22Rv1 (cell line): ENCODE measurements around the gene WNT1.
A peak's percentile ranks its signal among the peaks of the same experiment; 100 is the strongest.

Experiments
- H3K27ac ChIP-seq: fragments of 450-650 bp; 2 replicates; pipeline ENCODE4 v1.5.1; 2017
- CTCF ChIP-seq: fragments of 450-650 bp; IDR thresholded peaks from 2 replicates; pipeline ENCODE4 v1.5.1; 2017; ENCODE audit warnings: mild to moderate bottlenecking
- ZFX ChIP-seq: fragments of 450-650 bp; IDR thresholded peaks from 2 replicates; pipeline ENCODE4 v1.6.1; 2017; ENCODE audit warnings: antibody characterized with exemption, borderline replicate concordance

WNT1 gene

GRCh38 chr12:48978291-48978740 lies at the start of gene WNT1:
Gene WNT1, plus strand, starts transcription at chr12:48978322. Its CDS starts 329 bp downstream, at chr12:48978651.
- TF ChIP-seq ZFX (no peak), CTCF (peak; percentile 81)
- H3K27ac ChIP-seq: no peak within 1 kb of the TSS

GRCh38 chr12:48929551-48929950 lies 48.6 kb upstream of the WNT1 start:
- H3K27ac ChIP-seq: no peak overlapping the region
- TF ChIP-seq CTCF: no peak
- TF ChIP-seq ZFX: no peak

GRCh38 chr12:48930475-48930874 lies 47.6 kb upstream of the WNT1 start:
- no peak overlapping the region for H3K27ac ChIP-seq
- TF ChIP-seq ZFX (no peak), CTCF (no peak)

- no peak for TF ChIP-seq ZFX
- no peak for TF ChIP-seq CTCF
- no peak overlapping the region for H3K27ac ChIP-seq
Observed at GRCh38 chr12:48932878-48933277, 45.2 kb upstream of the WNT1 start.

- TF ChIP-seq ZFX: no peak
- TF ChIP-seq CTCF: no peak
- no peak overlapping the region for H3K27ac ChIP-seq
Observed at GRCh38 chr12:48933664-48934311, 44.3 kb upstream of the WNT1 start.

- no peak overlapping the region for H3K27ac ChIP-seq
- peak; percentile 31; the same call in 1 of the 2 replicates for TF ChIP-seq CTCF
- TF ChIP-seq ZFX: no peak
Observed at GRCh38 chr12:48934312-48934706, 43.8 kb upstream of the WNT1 start.

GRCh38 chr12:48936379-48936979 lies 41.6 kb upstream of the WNT1 start:
- H3K27ac ChIP-seq: no peak overlapping the region
- TF ChIP-seq ZFX (no peak), CTCF (peak; percentile 99)
